DND-41 (cell line): ENCODE results near the gene UNC13D.

Experiments used
- EZH2 ChIP-seq: IDR thresholded peaks from 3 replicates; pipeline ENCODE4 v1.6.1; 2012; ENCODE audit warnings: borderline replicate concordance, low read depth, mild to moderate bottlenecking, moderate library complexity, low read length, inconsistent platforms; ENCODE audit not compliant: severe bottlenecking
- TF ChIP-seq, protein P1 (sequence below): IDR thresholded peaks from 2 replicates; pipeline ENCODE4 v1.5.1; 2012; ENCODE audit warnings: borderline replicate concordance, low read length, moderate library complexity, mild to moderate bottlenecking; ENCODE audit not compliant: poor library complexity, severe bottlenecking; ENCODE audit errors: extremely low read depth

DNA sequence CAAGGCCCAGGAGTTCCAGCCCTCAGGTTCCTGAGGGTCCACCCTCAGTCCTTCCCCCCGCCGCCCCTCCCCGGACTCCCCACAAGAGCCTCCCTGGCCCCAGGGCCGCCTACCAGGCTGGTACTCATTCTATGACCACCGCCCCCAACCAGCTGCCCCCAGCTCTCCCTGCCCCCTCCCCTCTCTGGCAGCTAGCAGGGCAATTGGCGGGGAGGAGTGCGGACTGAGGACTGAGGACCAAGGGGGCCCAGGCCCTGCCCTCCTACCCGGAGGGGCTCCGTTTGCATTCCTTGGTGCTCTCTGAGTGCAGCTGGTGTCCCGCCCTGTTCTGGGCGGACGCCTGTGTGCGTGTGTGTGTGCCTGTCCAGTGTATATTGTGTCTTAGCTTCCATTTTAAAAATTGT, 19.1 kb downstream of the UNC13D start:
- TF ChIP-seq EZH2: no peak
- TF ChIP-seq, protein P1, sequence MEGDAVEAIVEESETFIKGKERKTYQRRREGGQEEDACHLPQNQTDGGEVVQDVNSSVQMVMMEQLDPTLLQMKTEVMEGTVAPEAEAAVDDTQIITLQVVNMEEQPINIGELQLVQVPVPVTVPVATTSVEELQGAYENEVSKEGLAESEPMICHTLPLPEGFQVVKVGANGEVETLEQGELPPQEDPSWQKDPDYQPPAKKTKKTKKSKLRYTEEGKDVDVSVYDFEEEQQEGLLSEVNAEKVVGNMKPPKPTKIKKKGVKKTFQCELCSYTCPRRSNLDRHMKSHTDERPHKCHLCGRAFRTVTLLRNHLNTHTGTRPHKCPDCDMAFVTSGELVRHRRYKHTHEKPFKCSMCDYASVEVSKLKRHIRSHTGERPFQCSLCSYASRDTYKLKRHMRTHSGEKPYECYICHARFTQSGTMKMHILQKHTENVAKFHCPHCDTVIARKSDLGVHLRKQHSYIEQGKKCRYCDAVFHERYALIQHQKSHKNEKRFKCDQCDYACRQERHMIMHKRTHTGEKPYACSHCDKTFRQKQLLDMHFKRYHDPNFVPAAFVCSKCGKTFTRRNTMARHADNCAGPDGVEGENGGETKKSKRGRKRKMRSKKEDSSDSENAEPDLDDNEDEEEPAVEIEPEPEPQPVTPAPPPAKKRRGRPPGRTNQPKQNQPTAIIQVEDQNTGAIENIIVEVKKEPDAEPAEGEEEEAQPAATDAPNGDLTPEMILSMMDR: no peak
